Neural progenitor cell (in vitro differentiated cells): Measurements from ENCODE around the gene CACNB1. TPM values are rescaled to one million over a fixed set of nuclear protein-coding genes. Genes with fewer than 3 reads are reported as not detected.

Source experiments
- DNase-seq: peaks from one replicate; pipeline ENCODE4 v3.0.0-alpha.2; 2016; ENCODE audit warnings: low spot score
- H2AFZ ChIP-seq: fragments of 200-600 bp; sonication (generic); replicated peaks from 2 replicates; pipeline ENCODE4 v1.6.1; 2016; ENCODE audit warnings: antibody characterized with exemption
- H3F3A ChIP-seq: fragments of 200-600 bp; sonication (generic); 2 replicates; pipeline ENCODE4 v1.6.1; 2016; ENCODE audit warnings: antibody characterized with exemption, low read depth
- H3K27ac ChIP-seq: fragments of 200-600 bp; sonication (generic); 2 replicates; pipeline ENCODE4 v1.5.1; 2016; ENCODE audit warnings: mild to moderate bottlenecking
- H3K27me3 ChIP-seq: fragments of 200-600 bp; sonication (generic); 2 replicates; pipeline ENCODE4 v1.6.1; 2016; ENCODE audit warnings: mild to moderate bottlenecking, moderate library complexity
- H3K36me3 ChIP-seq: fragments of 200-600 bp; sonication (generic); 2 replicates; pipeline ENCODE4 v1.5.1; 2016
- H3K4me1 ChIP-seq: fragments of 200-600 bp; sonication (generic); 2 replicates; pipeline ENCODE4 v1.6.1; 2016; ENCODE audit warnings: mixed run types
- H3K4me2 ChIP-seq: fragments of 200-600 bp; sonication (generic); 2 replicates; pipeline ENCODE4 v1.6.1; 2016
- H3K4me3 ChIP-seq: fragments of 200-600 bp; sonication (generic); 2 replicates; pipeline ENCODE4 v1.5.1; 2016
- H3K79me2 ChIP-seq: fragments of 200-600 bp; sonication (generic); 2 replicates; pipeline ENCODE4 v1.6.1; 2016; ENCODE audit warnings: low read depth
- H3K9ac ChIP-seq: fragments of 200-600 bp; sonication (generic); 2 replicates; pipeline ENCODE4 v1.6.1; 2016
- H3K9me3 ChIP-seq: fragments of 200-600 bp; sonication (generic); 2 replicates; pipeline ENCODE4 v1.5.1; 2016; ENCODE audit warnings: low read depth
- H4K20me1 ChIP-seq: fragments of 200-600 bp; sonication (generic); 2 replicates; pipeline ENCODE4 v1.6.1; 2016; ENCODE audit warnings: low read depth
- H3K27ac Mint-ChIP-seq: 3 replicates; pipeline ENCODE4 v1.8.0; 2021; ENCODE audit warnings: mixed read lengths
- H3K27me3 Mint-ChIP-seq: 2 replicates; pipeline ENCODE4 v1.8.0; 2022; ENCODE audit warnings: low read depth, mild to moderate bottlenecking, inconsistent platforms, moderate library complexity, mixed read lengths; ENCODE audit not compliant: insufficient read depth
- H3K36me3 Mint-ChIP-seq: 3 replicates; pipeline ENCODE4 v1.8.0; 2021; ENCODE audit warnings: mixed read lengths
- H3K4me1 Mint-ChIP-seq: 3 replicates; pipeline ENCODE4 v1.8.0; 2021; ENCODE audit warnings: mixed read lengths
- H3K4me3 Mint-ChIP-seq: 3 replicates; pipeline ENCODE4 v1.8.0; 2021; ENCODE audit warnings: mild to moderate bottlenecking, moderate library complexity, mixed read lengths
- H3K9me3 Mint-ChIP-seq: 3 replicates; pipeline ENCODE4 v1.8.0; 2020; ENCODE audit warnings: mixed read lengths
- CTCF ChIP-seq: fragments of 200-600 bp; sonication (generic); IDR thresholded peaks from 2 replicates; pipeline ENCODE4 v1.5.1; 2017; ENCODE audit warnings: antibody characterized with exemption, mild to moderate bottlenecking
- EZH2 ChIP-seq: fragments of 200-600 bp; sonication (generic); IDR thresholded peaks from 2 replicates; pipeline ENCODE4 v1.6.1; 2017; ENCODE audit warnings: antibody characterized with exemption, mild to moderate bottlenecking, moderate library complexity
- EZH2phosphoT487 ChIP-seq: fragments of 200-600 bp; sonication (generic); IDR thresholded peaks from 2 replicates; pipeline ENCODE4 v1.6.1; 2017; ENCODE audit warnings: antibody characterized with exemption
- total RNA-seq: library from RNA; depleted of rRNA; stranded (reverse); fragments of >200 nt; gene quantifications from 2 replicates; pipeline ENCODE4 v1.2.3, GENCODE V29; 2015; ENCODE audit warnings: low replicate concordance

The CACNB1 gene
- total RNA-seq, 1 donor from 2014 or later = 6.3 TPM

- Mint-ChIP-seq H3K4me3 (peak overlapping the region; percentile 77), H3K9me3 (no peaks in the 10 kb centered on the region), H3K4me1 (peaks cover 10% of the 10 kb centered on the region), H3K36me3 (no peaks in the 10 kb centered on the region), H3K27ac (no peak overlapping the region), H3K27me3 (peaks cover 41% of the 10 kb centered on the region)
- no peaks in the 10 kb centered on the region for H3K9me3 ChIP-seq
- no peaks in the 10 kb centered on the region for H3K36me3 ChIP-seq
- H3K4me3 ChIP-seq = no peak overlapping the region
- peaks cover 12% of the 10 kb centered on the region for H3F3A ChIP-seq
- TF ChIP-seq CTCF (no peak), EZH2phosphoT487 (no peak), EZH2 (no peak)
- H2AFZ ChIP-seq = no peak overlapping the region
- H3K79me2 ChIP-seq = no peaks in the 10 kb centered on the region
- no peak for DNase-seq
- peaks cover 78% of the 10 kb centered on the region for H3K27me3 ChIP-seq
- H3K4me1 ChIP-seq = peaks cover 12% of the 10 kb centered on the region
- no peak overlapping the region for H3K27ac ChIP-seq
- H3K9ac ChIP-seq = no peak overlapping the region
- peaks cover 10% of the 10 kb centered on the region for H4K20me1 ChIP-seq
- H3K4me2 ChIP-seq = no peak overlapping the region
Observed at GRCh38 chr17:39222866-39223834, 25.7 kb upstream of the CACNB1 start.

DNA sequence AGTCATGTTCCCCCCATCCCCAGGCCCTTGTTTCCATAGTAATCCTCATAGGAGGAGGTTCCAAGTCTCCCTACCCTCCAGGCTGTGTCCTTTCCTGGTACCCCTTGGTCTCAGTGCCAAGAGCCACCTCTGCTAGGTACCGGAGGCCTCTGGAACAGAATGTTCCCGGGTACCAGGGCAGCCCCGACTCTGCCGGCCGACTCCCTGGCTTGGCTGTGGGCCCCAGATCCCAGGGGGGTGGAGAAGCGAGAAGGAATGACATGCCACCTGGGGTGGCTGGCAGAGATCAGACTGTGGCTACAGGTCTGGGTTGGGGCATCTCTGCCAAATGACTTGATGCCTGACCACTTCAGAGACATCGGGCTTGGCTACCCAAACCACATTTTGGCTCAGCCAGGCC is 24.7 kb upstream of the CACNB1 start:
- DNase-seq = no peak
- Histone ChIP-seq H3K27me3 (peaks cover 88% of the 10 kb centered on the region), H3K4me2 (no peak overlapping the region), H3K9me3 (no peaks in the 10 kb centered on the region), H3K4me1 (peaks cover 12% of the 10 kb centered on the region), H3K4me3 (no peak overlapping the region), H4K20me1 (peaks cover 10% of the 10 kb centered on the region), H3K79me2 (no peaks in the 10 kb centered on the region), H3K9ac (no peak overlapping the region), H3K27ac (no peak overlapping the region), H3K36me3 (no peaks in the 10 kb centered on the region), H2AFZ (no peak overlapping the region), H3F3A (peaks cover 12% of the 10 kb centered on the region)
- H3K27me3 Mint-ChIP-seq = peaks cover 45% of the 10 kb centered on the region
- no peaks in the 10 kb centered on the region for H3K36me3 Mint-ChIP-seq
- no peaks in the 10 kb centered on the region for H3K9me3 Mint-ChIP-seq
- no peak overlapping the region for H3K4me3 Mint-ChIP-seq
- peaks cover 10% of the 10 kb centered on the region for H3K4me1 Mint-ChIP-seq
- H3K27ac Mint-ChIP-seq = no peak overlapping the region
- TF ChIP-seq EZH2phosphoT487 = no peak
- TF ChIP-seq CTCF = no peak
- no peak for TF ChIP-seq EZH2

- DNase-seq = no peak
- no peak for TF ChIP-seq EZH2
- TF ChIP-seq EZH2phosphoT487 = no peak
- TF ChIP-seq CTCF = no peak
- no peak overlapping the region for H3K27ac ChIP-seq
- no peak overlapping the region for H3K9ac ChIP-seq
- peaks cover 10% of the 10 kb centered on the region for H4K20me1 ChIP-seq
- no peaks in the 10 kb centered on the region for H3K9me3 Mint-ChIP-seq
- H2AFZ ChIP-seq = no peak overlapping the region
- H3K27me3 ChIP-seq = peaks cover 90% of the 10 kb centered on the region
- H3K9me3 ChIP-seq = no peaks in the 10 kb centered on the region
- no peaks in the 10 kb centered on the region for H3K36me3 Mint-ChIP-seq
- no peaks in the 10 kb centered on the region for H3K36me3 ChIP-seq
- peaks cover 50% of the 10 kb centered on the region for H3K27me3 Mint-ChIP-seq
- H3K4me2 ChIP-seq = no peak overlapping the region
- H3K27ac Mint-ChIP-seq = no peak overlapping the region
- peaks cover 12% of the 10 kb centered on the region for H3F3A ChIP-seq
- H3K4me3 ChIP-seq = no peak overlapping the region
- H3K4me1 ChIP-seq = peaks cover 12% of the 10 kb centered on the region
- no peaks in the 10 kb centered on the region for H3K79me2 ChIP-seq
- H3K4me3 Mint-ChIP-seq = no peak overlapping the region
- H3K4me1 Mint-ChIP-seq = peaks cover 10% of the 10 kb centered on the region
Observed at GRCh38 chr17:39221572-39221971, 24.1 kb upstream of the CACNB1 start.
